Activated CD8-positive, alpha-beta T cell treated with anti-CD3 and anti-CD28 coated beads for 36 hours (primary cell): ENCODE results near the gene MRPS21. TPM values are rescaled to one million over a fixed set of nuclear protein-coding genes. Genes with fewer than 3 reads are reported as not detected.
"Not testable (repeated sequence)": the region's sequence is repeated elsewhere in the genome, so short reads cannot be mapped to it uniquely, and the experiment has no call there.

Experiments used
- ATAC-seq: fragments of 200-7000 bp; cut with Tn5 transposase; one replicate; pipeline ENCODE4 v1.10.0; 2021; ENCODE audit warnings: mild to moderate bottlenecking, moderate library complexity
- CTCF ChIA-PET: fragments of 350-600 bp; sonication (Branson Sonifier 250); formaldehyde crosslinking; loops from one replicate; lab custom pipeline; 2021; ENCODE audit warnings: antibody characterized with exemption; lab: Charles Lee
- POLR2A ChIA-PET: fragments of 350-600 bp; sonication (Branson Sonifier 250); formaldehyde crosslinking; loops from one replicate; lab custom pipeline; 2021; ENCODE audit warnings: antibody characterized with exemption; lab: Charles Lee
- DNase-seq: peaks from one replicate; pipeline ENCODE4 v3.0.0-alpha.2; 2020
- H3K27ac Mint-ChIP-seq: one replicate; pipeline ENCODE4 v1.8.0; 2021; ENCODE audit warnings: mild to moderate bottlenecking, mixed read lengths
- H3K27me3 Mint-ChIP-seq: one replicate; pipeline ENCODE4 v1.8.0; 2021; ENCODE audit warnings: mixed read lengths
- H3K36me3 Mint-ChIP-seq: one replicate; pipeline ENCODE4 v1.8.0; 2021; ENCODE audit warnings: low read depth, mixed read lengths
- H3K4me1 Mint-ChIP-seq: one replicate; pipeline ENCODE4 v1.8.0; 2021; ENCODE audit warnings: low read depth, mixed read lengths
- H3K4me3 Mint-ChIP-seq: one replicate; pipeline ENCODE4 v1.8.0; 2021; ENCODE audit warnings: mild to moderate bottlenecking, moderate library complexity, mixed read lengths
- H3K9me3 Mint-ChIP-seq: one replicate; pipeline ENCODE4 v1.8.0; 2021; ENCODE audit warnings: mixed read lengths
- CTCF ChIP-seq: fragments of 200-600 bp; IDR thresholded peaks from one replicate; pipeline ENCODE4 v1.8.0; 2022; ENCODE audit warnings: antibody characterized with exemption, mild to moderate bottlenecking
- intact Hi-C: fragments of 100-400 bp; cut with micrococcal nuclease; formaldehyde crosslinking; loops from one replicate; pipeline ENCODE4 v1.10.0; 2022
- total RNA-seq, 2 experiments: library from RNA; stranded (reverse); gene quantifications; one replicate each; pipeline ENCODE4 v1.2.3, GENCODE V29; 2021

Gene MRPS21
- total RNA-seq, 2 experiments from 2014 or later: 73.4 to 81.9 TPM

GRCh38 chr1:150311762-150312161, 18.1 kb downstream of the MRPS21 start:
- peaks cover 14% of the 10 kb centered on the region for H3K36me3 Mint-ChIP-seq
- H3K27ac Mint-ChIP-seq: no peak overlapping the region
- ChIA-PET CTCF (no interaction called here), POLR2A (interaction anchor here (0.7 to 1.4 kb wide), 5 partner anchors 10 to 25 kb away, joined by 3 to 4 read pairs (median 3); no protein-coding TSS in a partner anchor)
- H3K4me3 Mint-ChIP-seq: no peak overlapping the region
- DNase-seq (no peak), ATAC-seq (no peak)
- H3K27me3 Mint-ChIP-seq: no peaks in the 10 kb centered on the region
- no peaks in the 10 kb centered on the region for H3K9me3 Mint-ChIP-seq
- TF ChIP-seq CTCF: no peak
- intact Hi-C loops: no loop called here
- no peaks in the 10 kb centered on the region for H3K4me1 Mint-ChIP-seq

- H3K36me3 Mint-ChIP-seq, H3K27me3 Mint-ChIP-seq, H3K4me3 Mint-ChIP-seq, ATAC-seq, DNase-seq, intact Hi-C loops, H3K9me3 Mint-ChIP-seq, CTCF ChIA-PET, H3K27ac Mint-ChIP-seq, H3K4me1 Mint-ChIP-seq: not testable (repeated sequence)
- POLR2A ChIA-PET: interaction anchor here (1.0 kb wide), 1 partner anchor 9 kb away, joined by 3 read pairs; no protein-coding TSS in a partner anchor
These were observed 21.0 kb downstream of the MRPS21 start for GRCh38 chr1:150314691-150315090.

- Mint-ChIP-seq H3K9me3 (no peaks in the 10 kb centered on the region), H3K4me3 (peak overlapping the region; percentile 95), H3K4me1 (peaks cover 21% of the 10 kb centered on the region), H3K27me3 (no peaks in the 10 kb centered on the region), H3K36me3 (peaks cover 26% of the 10 kb centered on the region), H3K27ac (peak overlapping the region; percentile 99)
- ChIA-PET POLR2A (interaction anchor here (0.6 to 1.5 kb wide), 5 partner anchors 16 to 65 kb away, joined by 3 to 4 read pairs (median 3); no protein-coding TSS in a partner anchor), CTCF (no interaction called here)
- no peak for DNase-seq
- intact Hi-C loops: no loop called here
- no peak for ATAC-seq
- TF ChIP-seq CTCF: no peak
These were observed 27.0 kb downstream of the MRPS21 start for GRCh38 chr1:150320667-150320978.

- Mint-ChIP-seq H3K4me1 (peaks cover 30% of the 10 kb centered on the region), H3K4me3 (peak overlapping the region; percentile 95), H3K36me3 (peaks cover 35% of the 10 kb centered on the region), H3K27me3 (no peaks in the 10 kb centered on the region), H3K27ac (peak overlapping the region; percentile 99), H3K9me3 (no peaks in the 10 kb centered on the region)
- no peak for TF ChIP-seq CTCF
- ChIA-PET POLR2A (interaction anchor here (1.3 to 2.2 kb wide), 7 partner anchors 9 to 91 kb away, joined by 3 to 8 read pairs (median 3); partner anchors contain the start of gene ANP32E), CTCF (interaction anchor here (1.3 to 1.5 kb wide), 2 partner anchors 40 to 66 kb away, joined by 4 to 6 read pairs; partner anchors contain the start of gene CIART)
- ATAC-seq: peak; percentile 10
- intact Hi-C loops: no loop called here
- DNase-seq: peak; percentile 25
These were observed 28.1 kb downstream of the MRPS21 start for GRCh38 chr1:150321826-150322166.

- Mint-ChIP-seq H3K4me1 (peaks cover 31% of the 10 kb centered on the region), H3K4me3 (peak overlapping the region; percentile 95), H3K9me3 (no peaks in the 10 kb centered on the region), H3K36me3 (peaks cover 37% of the 10 kb centered on the region), H3K27ac (peak overlapping the region; percentile 99), H3K27me3 (no peaks in the 10 kb centered on the region)
- intact Hi-C loops: no loop called here
- ATAC-seq (peak; percentile 57), DNase-seq (peak; percentile 28)
- TF ChIP-seq CTCF: no peak
- ChIA-PET POLR2A (interaction anchor here (1.1 to 2.2 kb wide), 8 partner anchors 9 to 91 kb away, joined by 3 to 8 read pairs (median 4); partner anchors contain the start of gene ANP32E), CTCF (interaction anchor here (1.3 to 1.5 kb wide), 2 partner anchors 40 to 66 kb away, joined by 4 to 6 read pairs; partner anchors contain the start of gene CIART)
These were observed 28.6 kb downstream of the MRPS21 start for GRCh38 chr1:150322310-150322709.
